ENCODE data around the gene HSF5. TPM values are rescaled to one million over a fixed set of nuclear protein-coding genes. Genes with fewer than 3 reads are reported as not detected.

HSF5 gene
- total and polyA plus RNA-seq, 2 of the 13 experiments (the other 11 are each of a cell fraction or from before 2014, with no cell fraction given) = not detected

DNA sequence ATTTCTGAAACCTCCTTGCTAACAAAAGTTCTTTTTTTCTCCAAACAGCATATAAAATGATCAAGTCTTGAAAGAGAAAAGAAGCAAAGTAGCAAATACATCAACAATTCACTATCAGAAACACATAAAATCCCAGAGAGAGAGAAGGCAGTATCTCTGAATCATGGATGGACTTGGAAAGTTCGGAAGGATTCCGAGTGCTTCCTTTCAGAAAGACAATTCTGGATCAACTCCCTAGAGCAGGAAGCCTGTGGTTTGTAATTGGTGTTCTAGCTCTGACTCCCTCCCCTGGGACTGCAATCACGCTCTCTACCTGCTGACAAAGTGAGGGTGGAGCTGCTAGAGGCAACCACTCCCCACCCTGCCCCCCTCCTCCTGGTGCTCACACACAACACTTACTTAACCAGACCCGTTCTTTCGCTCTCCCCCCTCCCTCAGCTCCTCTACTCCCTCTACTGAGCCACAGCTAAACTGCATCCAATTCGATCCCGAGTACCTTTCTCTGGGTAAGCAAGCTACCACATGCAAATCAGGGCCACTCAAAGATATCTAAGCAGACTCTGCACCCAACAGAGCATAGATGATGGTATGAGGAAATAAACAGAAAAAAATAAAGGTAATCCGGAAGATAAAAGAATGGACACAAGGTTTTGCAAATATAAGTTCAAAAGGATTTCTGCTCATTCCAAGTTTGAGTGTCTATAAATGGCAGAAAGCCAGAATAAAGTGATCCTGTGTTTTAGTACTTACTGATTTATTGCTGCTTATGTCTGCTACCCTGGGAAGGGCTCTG is 70.7 kb downstream of the HSF5 start, which contains the start of gene RNF43 (continued):
- peak; percentile 89; the same call in 1 of the 2 replicates for TF ChIP-seq ZNF747 (CRISPR knock-in tag; IDR thresholded peaks at IDR 0.05; ENCODE audit: borderline replicate concordance)
- peak; percentile 84 for TF ChIP-seq KMT2B (CRISPR knock-in tag; IDR thresholded peaks at IDR 0.05)
- TF ChIP-seq TOE1 (CRISPR knock-in tag; IDR thresholded peaks at IDR 0.05) = peak; percentile 79; the same call in 1 of the 2 replicates
- no peak for TF ChIP-seq AKAP8 (CRISPR knock-in tag; IDR thresholded peaks at IDR 0.05)
- TF ChIP-seq GATAD1 (CRISPR knock-in tag; IDR thresholded peaks at IDR 0.05) = peak; percentile 85
- peak; percentile 97 for TF ChIP-seq MIER3 (CRISPR knock-in tag; IDR thresholded peaks at IDR 0.05; ENCODE audit: borderline replicate concordance)
- TF ChIP-seq SIX1 (CRISPR knock-in tag; IDR thresholded peaks at IDR 0.05; ENCODE audit: borderline replicate concordance) = no peak; the same call in 1 of the 2 replicates
- peak; percentile 85 for TF ChIP-seq KDM4B (CRISPR knock-in tag; IDR thresholded peaks at IDR 0.05)
- TF ChIP-seq, protein P1, sequence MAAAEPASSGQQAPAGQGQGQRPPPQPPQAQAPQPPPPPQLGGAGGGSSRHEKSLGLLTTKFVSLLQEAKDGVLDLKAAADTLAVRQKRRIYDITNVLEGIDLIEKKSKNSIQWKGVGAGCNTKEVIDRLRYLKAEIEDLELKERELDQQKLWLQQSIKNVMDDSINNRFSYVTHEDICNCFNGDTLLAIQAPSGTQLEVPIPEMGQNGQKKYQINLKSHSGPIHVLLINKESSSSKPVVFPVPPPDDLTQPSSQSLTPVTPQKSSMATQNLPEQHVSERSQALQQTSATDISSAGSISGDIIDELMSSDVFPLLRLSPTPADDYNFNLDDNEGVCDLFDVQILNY (CRISPR knock-in tag; conservative IDR thresholded peaks at IDR 0.05) = no peak
- TF ChIP-seq, protein P2, sequence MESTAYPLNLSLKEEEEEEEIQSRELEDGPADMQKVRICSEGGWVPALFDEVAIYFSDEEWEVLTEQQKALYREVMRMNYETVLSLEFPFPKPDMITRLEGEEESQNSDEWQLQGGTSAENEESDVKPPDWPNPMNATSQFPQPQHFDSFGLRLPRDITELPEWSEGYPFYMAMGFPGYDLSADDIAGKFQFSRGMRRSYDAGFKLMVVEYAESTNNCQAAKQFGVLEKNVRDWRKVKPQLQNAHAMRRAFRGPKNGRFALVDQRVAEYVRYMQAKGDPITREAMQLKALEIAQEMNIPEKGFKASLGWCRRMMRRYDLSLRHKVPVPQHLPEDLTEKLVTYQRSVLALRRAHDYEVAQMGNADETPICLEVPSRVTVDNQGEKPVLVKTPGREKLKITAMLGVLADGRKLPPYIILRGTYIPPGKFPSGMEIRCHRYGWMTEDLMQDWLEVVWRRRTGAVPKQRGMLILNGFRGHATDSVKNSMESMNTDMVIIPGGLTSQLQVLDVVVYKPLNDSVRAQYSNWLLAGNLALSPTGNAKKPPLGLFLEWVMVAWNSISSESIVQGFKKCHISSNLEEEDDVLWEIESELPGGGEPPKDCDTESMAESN (CRISPR knock-in tag; conservative IDR thresholded peaks at IDR 0.05) = peak; percentile 82
- TF ChIP-seq ZBTB7A (CRISPR knock-in tag; IDR thresholded peaks at IDR 0.05) = no peak
- peak; percentile 92 for TF ChIP-seq ZNF567 (CRISPR knock-in tag; IDR thresholded peaks at IDR 0.05; ENCODE audit: borderline replicate concordance)
- TF ChIP-seq ARID2 (CRISPR knock-in tag; IDR thresholded peaks at IDR 0.05; ENCODE audit: borderline replicate concordance) = peak; percentile 98

Measured in HepG2 (cell line).